C4-2B (cell line): ENCODE results near the gene YBX1.
"Not testable (repeated sequence)": the region's sequence is repeated elsewhere in the genome, so short reads cannot be mapped to it uniquely, and the experiment has no call there.

Experiments
- CTCF ChIP-seq: fragments of 450-650 bp; conservative IDR thresholded peaks from 2 replicates; pipeline ENCODE4 v1.5.1; 2017; ENCODE audit warnings: mild to moderate bottlenecking
- ZFX ChIP-seq: fragments of 450-650 bp; IDR thresholded peaks from 2 replicates; pipeline ENCODE4 v1.6.1; 2017

- not testable (repeated sequence) for TF ChIP-seq CTCF, ZFX
These were observed 40.2 kb downstream of the YBX1 start for GRCh38 chr1:42722403-42722802.
